Stimulated activated CD4-positive, alpha-beta T cell treated with anti-CD3 and anti-CD28 coated beads, TNF-alpha, amount 100 ng/mL, for 4 hours (primary cell): Measurements from ENCODE around the gene B9D2.
"Not testable (repeated sequence)": the region's sequence is repeated elsewhere in the genome, so short reads cannot be mapped to it uniquely, and the experiment has no call there.

Source experiments
- DNase-seq, 3 experiments: peaks; one replicate each; pipeline ENCODE4 v3.0.0-alpha.2; 2020; ENCODE audit warnings: low read depth in 3 of 3

Gene B9D2

DNA sequence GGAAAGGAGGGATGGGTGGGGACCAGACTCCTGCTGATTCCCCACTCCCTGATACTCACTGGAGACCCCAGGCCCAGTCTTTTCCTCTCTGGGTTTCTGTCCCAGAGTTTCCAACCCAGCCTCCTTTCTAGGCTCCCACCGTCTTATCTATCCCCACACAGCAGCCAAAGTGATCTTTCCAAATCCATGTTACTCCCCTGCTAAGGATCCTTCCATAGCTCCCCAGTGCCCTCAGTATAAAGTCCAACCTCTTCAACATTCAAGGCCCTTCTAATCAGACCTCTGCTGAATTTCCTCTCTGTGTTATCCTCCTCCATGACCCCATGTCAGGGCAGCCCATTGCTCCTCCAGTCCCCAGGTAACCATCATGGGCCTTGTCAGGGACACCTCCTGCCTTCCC is 8.9 kb downstream of the B9D2 start:
- DNase-seq, result no peak

DNA sequence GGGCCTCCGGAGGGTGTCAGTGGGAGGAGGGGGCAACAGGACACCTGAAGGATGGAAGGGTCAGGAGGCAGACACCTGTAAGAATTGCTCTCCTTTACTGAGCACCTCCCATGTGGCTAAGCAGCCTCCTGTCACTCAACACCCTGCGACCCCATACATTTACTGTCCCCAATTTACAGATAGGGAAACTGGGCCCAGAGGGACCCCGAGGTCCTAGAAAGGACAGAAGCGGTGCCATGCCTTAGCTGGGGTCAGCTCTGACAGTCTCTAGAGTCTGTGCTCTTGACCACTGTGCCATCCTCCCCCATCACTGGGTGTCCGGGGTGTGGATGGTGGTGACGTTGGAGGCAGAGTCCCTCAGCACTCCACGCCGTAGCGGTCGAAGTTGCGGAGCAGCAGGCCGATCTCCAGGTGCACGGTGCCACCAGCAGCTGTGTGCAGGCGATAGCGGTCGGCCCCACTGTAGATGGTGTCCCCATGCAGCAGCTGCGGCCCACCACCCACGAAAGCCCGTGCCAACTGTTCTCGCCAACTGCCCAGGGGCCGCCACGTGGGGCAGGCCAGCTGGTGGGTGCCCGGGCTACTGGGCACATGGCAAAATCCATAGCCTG is 9.5 kb downstream of the B9D2 start:
- no peak for DNase-seq

DNA sequence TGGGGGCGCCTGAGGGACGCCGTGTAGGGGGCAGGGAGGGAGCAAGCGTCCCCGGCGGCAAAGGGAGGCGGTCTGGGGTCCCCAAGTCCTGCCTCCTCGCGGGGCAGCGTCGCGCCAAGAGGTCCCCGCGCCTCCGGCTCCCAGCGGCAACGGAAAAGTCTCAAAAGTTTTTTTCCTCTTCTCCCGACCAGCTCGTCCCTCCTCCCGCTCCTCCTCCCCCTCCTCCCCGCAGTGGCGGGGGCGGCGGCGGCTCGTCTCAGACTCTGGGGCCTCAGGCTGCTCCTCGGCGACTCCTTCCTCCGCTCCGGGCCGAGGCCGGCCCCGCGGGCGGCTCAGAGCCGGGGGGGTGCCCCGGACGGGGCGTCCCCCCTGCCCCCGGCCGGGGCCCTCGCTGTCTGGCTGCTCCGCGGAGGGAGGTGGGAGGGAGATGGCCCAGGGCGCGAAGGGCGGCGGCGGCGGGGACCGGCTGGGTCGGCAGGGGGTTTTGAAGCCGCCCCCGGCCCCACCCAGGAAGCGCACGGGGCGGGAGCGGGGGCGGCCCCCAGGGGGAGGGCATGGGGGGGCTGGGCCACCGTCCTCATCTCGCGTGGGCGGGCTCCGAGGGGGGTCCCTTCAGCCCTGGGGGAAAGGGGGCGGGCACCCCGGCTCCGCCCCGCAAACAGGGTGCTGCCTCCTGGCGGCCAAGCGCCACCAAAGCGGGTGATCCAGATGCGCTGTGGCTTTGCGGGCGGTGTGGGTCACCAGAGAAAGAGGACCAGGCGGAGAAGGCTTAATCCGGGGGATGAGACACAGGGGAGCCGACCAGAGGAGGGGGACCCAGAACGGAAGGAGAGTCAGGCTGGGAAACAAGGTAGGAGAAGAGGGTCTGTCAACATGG is 10.2 kb downstream of the B9D2 start, which contains the start of gene TGFB1:
Gene TGFB1, minus strand, starts transcription at position 457 of the 877 bp plus-strand sequence. CDS start 878 bp downstream, outside the sequence.
- peak; percentile 88 to 97 (median 94) for DNase-seq

DNA sequence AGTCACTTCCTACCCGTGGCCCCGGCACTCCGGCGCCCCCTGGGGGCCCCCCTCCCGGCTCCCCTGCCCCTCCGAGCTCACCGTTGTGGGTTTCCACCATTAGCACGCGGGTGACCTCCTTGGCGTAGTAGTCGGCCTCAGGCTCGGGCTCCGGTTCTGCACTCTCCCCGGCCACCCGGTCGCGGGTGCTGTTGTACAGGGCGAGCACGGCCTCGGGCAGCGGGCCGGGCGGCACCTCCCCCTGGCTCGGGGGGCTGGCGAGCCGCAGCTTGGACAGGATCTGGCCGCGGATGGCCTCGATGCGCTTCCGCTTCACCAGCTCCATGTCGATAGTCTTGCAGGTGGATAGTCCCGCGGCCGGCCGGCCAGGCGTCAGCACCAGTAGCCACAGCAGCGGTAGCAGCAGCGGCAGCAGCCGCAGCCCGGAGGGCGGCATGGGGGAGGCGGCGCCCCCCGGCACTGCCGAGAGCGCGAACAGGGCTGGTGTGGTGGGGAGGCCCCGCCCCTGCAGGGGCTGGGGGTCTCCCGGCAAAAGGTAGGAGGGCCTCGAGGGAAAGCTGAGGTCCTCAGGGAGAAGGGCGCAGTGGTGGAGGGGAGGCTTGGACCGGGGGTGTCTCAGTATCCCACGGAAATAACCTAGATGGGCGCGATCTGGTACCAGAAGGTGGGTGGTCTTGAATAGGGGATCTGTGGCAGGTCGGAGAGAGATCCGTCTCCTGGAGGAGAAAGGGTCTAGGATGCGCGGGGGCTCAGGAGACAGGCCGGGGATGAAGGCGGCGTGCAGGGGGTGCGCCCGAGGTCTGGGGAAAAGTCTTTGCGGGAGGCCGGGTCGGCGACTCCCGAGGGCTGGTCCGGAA is 11.1 kb downstream of the B9D2 start:
- DNase-seq, result peak; percentile 62 to 72 (median 71)

DNA sequence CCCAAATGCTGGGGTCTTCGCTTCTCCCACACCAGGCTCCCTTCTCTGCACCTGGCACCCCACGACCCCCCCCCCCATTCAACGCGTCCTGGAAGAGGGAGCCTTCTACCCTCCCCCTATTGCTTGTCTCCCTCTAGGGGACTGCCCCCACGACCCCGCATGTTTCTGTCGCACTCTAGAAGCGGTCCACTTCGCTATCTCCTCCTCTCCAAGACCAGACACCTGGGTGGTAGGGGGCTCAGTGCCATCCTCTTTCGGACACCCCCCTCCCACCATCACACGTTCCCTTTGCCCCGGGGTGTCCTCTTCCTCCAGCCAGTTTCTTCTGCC is 11.7 kb downstream of the B9D2 start:
- no peak for DNase-seq

DNA sequence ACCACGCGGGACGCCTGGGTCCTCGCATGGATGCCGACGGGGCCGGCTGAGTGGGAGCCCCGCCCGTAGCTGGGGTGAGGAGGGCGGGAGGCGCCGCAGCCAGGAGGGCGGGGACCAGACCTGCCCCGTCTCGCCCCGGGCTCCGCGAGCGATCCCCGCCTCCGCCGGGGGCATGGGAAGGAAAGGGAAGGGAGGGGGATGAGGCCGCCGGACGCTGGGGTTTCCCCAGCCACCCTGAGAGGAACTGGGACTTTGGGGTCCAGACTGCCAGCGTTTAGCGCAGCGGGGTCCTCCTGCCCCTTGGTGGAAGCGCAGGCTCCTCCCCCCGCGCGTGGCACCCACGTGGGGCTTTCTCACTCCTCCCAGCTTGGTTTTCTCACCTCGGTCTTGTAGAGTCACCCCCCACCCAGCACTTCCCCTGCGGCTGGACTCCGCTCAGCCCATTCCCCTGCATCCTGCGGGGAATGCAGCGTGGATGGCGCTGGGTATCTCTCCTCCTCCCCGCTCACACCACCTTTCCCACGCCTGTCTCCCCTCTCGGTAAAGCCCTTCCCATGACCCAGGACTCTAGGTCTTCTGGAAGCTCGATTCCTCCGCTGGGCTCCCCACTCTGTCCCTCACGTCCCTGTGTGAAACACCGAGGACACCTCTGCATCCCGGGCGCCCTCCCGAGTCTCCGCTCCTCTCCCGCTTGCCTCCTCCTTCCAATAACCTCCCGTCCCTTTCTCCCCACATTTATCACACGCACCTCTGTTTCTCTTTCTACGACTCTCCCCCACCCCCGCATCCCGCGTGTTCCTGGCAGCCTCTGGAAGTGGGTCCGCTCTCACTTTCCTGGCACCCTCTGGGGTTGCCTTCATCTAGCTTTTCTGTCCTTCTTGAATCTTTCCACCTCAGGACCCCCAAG is 12.4 kb downstream of the B9D2 start:
- peak; percentile 67 to 79 (median 72) for DNase-seq

DNA sequence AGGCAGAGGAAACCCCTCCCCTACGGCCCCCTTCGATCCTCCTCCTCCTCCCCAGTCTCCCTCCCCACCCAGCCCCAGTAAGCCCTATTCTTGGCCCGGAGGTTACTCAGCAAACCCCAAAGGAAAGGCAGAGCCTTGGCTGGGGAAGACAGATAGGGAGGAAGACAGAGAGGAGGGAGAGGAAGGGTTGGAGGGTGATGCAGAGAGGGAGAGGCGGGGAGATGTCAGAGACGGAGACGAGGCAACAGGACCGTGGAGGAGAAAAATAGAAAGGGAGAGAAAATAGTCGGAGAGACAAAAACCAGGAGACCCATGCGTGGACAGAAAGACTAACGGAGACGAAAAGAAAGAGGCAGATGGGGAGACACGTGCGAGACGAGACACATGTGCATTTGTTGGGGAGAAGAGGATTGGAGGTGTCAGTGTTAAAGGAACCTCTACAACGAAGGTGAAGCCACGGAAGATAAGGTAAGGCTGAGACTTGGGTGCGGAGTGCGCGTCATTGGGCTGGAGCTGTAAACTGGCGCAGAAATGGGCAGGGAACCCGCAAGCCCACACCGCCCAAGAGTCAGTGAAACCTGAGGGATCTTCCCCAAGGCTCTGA is 13.1 kb downstream of the B9D2 start:
- DNase-seq, result no peak

DNA sequence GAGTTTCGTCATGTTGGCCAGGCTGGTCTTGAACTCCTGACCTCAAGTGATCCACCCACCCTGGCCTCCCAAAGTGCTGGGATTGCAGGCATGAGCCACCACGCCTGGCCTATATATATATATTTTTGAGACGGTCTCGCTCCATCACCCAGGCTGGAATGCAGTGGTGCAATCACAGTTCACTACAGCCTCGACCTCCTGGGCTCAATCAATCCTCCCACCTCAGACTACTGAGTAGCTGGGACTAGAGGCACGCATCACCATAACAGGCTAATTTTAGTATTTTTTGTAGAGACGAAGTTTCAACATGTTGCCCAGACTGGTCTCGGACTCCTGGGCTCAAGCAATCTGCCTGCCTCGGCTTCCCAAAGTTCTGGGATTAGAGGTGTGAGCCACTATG is 17.0 kb downstream of the B9D2 start:
- DNase-seq, result not testable (repeated sequence)

DNA sequence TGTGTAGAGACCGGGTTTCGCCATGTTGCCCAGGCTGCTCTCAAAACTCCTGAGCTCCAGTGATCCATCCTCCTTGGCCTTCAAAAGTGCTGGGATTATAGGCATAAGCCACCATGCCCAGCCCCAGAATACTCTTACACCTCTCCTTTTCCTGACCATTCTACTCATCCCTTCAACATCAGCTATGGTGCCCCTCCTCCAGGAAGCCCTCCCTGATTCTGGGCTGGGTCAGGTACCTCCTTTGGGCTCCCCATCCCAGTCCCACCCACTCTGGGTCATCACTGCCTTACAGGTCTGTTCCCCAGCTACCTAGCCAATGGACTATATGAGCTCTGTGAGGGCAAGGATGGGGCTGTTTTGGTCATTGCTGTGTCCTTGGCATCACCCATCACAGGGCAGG is 19.8 kb downstream of the B9D2 start:
- DNase-seq, result no peak

DNA sequence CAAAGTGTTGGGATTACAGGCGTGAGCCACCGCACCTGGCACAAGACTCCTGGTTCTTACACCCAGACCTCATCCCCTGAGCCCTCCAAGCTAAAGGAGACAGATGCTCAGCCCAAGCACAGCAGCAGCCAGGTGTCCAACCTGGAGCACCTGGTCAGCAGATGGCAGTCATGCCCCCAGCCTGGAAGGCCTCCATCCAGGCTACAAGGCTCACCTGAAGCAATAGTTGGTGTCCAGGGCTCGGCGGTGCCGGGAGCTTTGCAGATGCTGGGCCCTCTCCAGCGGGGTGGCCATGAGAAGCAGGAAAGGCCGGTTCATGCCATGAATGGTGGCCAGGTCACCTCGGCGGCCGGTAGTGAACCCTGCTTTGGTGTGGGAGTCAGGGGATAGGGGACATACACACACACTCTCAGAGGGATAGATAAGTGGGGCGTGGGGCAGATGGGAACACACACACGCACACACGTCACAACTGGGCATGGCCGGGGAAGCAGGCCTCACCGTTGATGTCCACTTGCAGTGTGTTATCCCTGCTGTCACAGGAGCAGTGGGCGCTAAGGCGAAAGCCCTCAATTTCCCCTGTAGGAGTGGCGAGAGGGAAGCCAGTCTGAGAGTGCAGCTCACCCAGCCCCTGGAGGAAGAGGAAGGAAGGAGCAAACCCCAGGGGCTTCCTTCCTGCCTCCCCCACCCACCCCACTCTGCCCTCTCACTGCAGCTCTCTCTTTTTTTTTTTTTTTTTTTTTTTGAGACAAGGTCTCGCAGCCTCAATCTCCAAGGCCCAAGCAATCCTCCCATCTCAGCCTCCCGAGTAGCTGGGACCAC is 22.1 kb downstream of the B9D2 start:
- DNase-seq, result no peak

DNA sequence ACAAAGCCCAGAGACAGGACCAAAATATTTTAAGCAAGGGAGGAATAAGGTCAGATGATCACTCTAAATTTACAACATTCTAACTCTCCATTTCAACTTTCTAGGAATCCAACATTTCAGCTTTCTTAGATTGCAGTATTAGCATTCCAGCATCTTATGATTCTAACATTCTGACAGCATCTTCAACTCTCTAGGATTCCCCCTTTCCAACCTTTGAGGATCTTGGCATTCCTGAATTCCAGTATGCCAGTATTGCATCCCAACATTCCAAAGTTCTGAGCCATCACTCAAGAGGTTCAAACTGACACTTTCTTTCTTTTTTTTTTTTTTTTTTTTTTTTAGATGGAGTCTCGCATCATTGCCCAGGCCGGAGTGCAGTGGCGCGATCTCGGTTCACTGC is 24.0 kb downstream of the B9D2 start:
- DNase-seq, result no peak

DNA sequence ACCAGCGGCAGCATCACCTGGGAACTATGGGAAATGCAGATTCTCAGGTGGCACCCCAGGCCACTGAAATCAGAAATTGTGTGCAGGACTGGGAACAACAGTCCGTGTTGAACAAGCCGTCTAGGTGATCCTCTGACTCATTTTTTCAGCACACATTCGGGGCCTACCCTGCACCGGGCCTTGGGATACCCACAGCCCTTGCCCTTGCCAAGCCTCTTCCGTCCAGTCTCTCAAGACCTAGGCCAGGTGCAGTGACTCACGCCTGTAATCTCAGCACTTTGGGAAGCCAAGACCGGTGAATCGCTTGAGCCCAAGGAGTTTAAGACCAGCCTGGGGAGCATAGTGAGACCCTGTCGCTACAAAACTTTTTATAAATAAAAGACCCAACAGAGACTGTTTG is 28.5 kb downstream of the B9D2 start:
- DNase-seq, result no peak

DNA sequence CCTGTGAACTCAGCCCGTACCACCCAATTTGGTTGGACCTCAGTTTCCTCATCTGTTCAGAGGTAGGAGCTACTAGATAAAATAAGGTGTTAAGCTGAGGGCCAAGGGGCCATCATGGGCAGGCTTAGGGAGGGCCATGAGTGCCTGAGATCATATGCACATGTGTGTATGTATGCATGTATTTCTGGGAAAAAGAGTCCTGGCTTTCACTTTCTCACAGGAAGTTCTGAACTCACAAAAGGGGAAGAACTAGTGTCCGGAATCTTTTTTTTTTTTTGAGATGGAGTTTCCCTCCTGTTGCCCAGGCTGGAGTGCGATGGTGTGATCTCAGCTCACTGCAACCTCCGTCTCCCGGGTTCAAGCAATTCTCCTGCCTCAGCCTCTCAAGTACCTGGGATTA is 29.2 kb downstream of the B9D2 start:
- no peak for DNase-seq

DNA sequence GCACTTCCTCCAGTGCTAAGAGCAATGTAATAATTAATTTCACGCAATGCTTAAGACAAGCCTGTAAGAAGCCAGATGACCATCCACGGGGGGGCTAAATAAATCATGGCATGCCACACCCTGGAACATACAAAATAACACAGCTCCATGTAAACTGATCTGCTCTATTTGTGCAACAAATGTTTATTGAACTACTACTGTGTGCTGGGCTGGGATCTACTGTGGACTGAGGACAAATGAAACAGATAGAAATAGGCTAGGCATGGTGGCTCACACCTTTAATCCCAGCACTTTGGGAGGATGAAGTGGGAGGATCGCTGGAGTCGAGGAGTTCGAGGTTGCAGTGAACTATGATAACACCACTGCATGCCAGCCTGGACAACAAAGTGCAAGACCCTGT is 31.5 kb downstream of the B9D2 start:
- DNase-seq, result no peak

DNA sequence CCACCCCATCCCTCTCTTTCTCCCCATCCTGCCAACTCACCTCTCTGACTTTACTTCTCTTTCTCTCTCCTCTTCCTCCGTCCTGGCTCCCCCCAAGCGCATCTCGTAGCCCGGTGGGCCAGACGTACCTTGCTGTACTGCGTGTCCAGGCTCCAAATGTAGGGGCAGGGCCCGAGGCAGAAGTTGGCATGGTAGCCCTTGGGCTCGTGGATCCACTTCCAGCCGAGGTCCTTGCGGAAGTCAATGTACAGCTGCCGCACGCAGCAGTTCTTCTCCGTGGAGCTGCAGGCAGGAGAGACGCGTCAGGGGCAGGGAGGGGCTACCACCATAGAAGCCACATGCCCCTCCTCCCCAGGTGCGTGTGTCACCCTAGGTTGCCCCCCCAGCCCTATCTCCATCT is 31.9 kb downstream of the B9D2 start:
- DNase-seq, result no peak

DNA sequence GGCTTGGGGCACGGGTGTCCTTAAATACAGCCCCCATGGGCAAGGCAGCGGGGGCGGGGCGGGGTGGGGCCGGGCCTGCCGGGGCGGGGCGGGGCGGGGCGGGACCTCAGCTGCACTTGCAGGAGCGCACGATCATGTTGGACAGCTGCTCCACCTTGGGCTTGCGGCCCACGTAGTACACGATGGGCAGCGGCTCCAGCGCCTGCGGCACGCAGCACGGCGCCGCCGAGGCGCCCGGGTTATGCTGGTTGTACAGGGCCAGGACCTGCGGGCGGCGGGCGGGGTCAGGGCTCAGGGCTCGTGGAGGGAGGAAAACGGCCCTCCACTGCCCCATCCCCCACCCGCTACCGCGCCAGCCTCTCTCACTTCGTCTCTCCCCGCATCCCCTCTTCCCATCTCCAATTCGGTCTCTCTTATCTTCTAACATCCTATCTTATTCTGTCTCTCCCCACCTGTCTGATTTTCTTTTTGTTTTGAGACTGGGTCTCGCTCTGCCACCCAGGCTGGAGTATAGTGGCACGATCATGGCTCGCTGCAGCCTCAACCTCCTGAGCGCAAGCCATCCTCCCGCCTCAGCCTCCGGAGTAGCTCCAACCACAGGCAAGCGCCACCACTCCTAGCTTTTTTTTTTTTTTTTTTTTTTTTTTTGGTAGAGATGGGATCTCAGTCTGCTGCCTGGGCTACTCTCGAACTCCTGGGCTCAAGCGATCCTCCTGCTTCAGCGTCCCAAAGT is 32.8 kb downstream of the B9D2 start:
- DNase-seq, result no peak

DNA sequence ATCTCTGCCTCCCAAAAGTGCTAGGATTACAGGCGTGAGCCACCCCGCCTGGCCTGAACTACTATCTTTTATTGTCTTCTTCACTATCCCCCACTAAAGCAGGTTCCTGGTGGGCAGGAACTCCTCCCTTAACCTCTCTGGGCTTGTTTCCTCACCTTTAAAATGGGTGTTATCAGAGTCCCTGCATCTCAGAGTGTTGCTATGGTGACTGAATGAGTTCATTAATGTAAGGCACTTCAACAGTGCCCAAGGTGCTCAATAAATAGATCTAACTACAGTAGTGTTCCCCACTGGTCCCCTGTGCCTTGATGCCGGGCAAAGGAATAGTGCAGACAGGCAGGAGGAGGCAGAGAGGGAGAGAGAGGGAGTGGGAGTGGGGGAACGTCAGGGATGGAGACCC is 33.5 kb downstream of the B9D2 start:
- no peak for DNase-seq

DNA sequence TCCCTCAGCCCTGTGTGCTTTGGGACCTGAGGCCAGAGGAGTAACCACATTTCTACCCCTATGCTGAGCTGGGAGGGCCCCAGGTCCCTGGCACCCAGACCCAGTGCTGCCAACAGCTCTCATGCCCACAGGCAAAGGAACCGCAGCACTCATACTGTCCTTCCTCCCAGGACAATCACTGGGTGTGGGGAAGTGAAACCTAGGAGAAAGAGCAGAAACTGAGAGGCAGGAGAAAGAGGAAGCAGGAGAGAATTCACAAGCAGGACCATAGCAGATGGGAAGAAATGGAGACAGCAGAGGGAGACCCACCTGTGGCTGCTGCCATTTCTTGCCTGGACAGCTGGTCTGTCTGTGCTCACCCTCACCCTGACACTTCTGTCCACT is 35.1 kb downstream of the B9D2 start:
- no peak for DNase-seq

DNA sequence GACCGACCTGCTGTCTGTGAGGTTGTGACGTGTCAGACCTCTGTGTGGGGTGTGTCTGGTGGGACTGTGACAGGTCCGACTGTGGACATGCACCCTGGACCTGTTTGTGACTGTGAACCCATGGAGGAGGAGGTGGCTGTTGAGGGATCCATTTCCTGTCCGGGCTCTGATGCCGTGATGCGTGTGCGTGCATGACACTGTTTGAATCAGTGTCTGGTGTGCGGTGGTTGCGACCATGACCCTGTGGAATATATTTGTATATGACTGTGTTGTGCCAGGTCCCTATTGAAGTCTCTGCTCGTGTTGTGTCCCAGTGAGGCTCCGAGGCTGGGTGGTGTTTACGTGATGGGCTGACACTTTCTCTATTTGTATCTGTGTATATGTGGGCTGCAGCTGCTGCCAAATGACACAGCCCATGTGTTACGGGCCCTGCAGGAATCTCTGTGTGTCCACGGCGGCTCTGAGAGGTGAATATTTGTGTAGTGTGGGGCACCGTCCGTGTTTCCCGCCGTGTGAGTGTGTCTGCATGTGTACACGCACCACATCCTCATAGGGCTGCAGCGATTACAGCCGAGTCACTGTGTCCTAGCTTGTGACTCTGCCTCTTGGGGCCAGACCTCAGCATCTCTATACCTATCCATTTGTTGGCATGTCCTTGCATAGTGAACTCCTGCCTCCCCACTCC is 35.6 kb downstream of the B9D2 start:
- no peak for DNase-seq
